Coronary artery (tissue), 2 donors: ENCODE results near the gene CGB8.
"Not testable (repeated sequence)": the region's sequence is repeated elsewhere in the genome, so short reads cannot be mapped to it uniquely, and the experiment has no call there.

ENCODE experiments used
- DNase-seq: peaks from one replicate; pipeline ENCODE4 v3.0.0-alpha.2; 2017; ENCODE audit warnings: low spot score
- H3K27ac ChIP-seq, 2 donors: fragments of 200-600 bp; sonication (generic); one replicate each; pipeline ENCODE4 v1.5.1; 2016 to 2019
- H3K4me3 ChIP-seq: fragments of 200-600 bp; sonication (generic); 2 replicates; pipeline ENCODE4 v1.5.1; 2016; ENCODE audit warnings: mild to moderate bottlenecking, moderate library complexity
- CTCF ChIP-seq: fragments of 200-600 bp; sonication (generic); IDR thresholded peaks from one replicate; pipeline ENCODE4 v1.5.1; 2019; ENCODE audit warnings: antibody characterized with exemption

The CGB8 gene

GRCh38 chr19:49024233-49024632 is 24.7 kb downstream of the CGB8 start, which contains the start of gene CGB3:
Gene CGB3 (minus strand): TSS chr19:49024333. CDS start chr19:49023971, 362 bp downstream.
- not testable (repeated sequence) for H3K4me3 ChIP-seq, DNase-seq, H3K27ac ChIP-seq

GRCh38 chr19:49022116-49022515 is 26.8 kb downstream of the CGB8 start:
- H3K4me3 ChIP-seq, result no peak overlapping the region
- TF ChIP-seq CTCF, result no peak
- H3K27ac ChIP-seq, result no peak overlapping the region
- no peak for DNase-seq

GRCh38 chr19:49020931-49021895 is 27.7 kb downstream of the CGB8 start:
- H3K4me3 ChIP-seq, result no peak overlapping the region
- no peak for DNase-seq
- no peak for TF ChIP-seq CTCF
- H3K27ac ChIP-seq, result no peak overlapping the region

GRCh38 chr19:49020342-49020741 is 28.6 kb downstream of the CGB8 start:
- Histone ChIP-seq H3K4me3 (no peak overlapping the region), H3K27ac (no peak overlapping the region)
- no peak for DNase-seq
- TF ChIP-seq CTCF, result no peak

- H3K4me3 ChIP-seq, result peak overlapping the region; percentile 71
- DNase-seq, result no peak
- TF ChIP-seq CTCF, result no peak
- H3K27ac ChIP-seq, result no peak overlapping the region
Observed at GRCh38 chr19:49019242-49019932, 29.5 kb downstream of the CGB8 start.

- not testable (repeated sequence) for H3K27ac ChIP-seq
- peak overlapping the region; percentile 71 for H3K4me3 ChIP-seq
Observed at GRCh38 chr19:49018388-49019241, 30.3 kb downstream of the CGB8 start.

GRCh38 chr19:49017666-49018351 is 31.1 kb downstream of the CGB8 start:
- Histone ChIP-seq H3K4me3 (peak overlapping the region; percentile 71), H3K27ac (no peak overlapping the region)
- no peak for TF ChIP-seq CTCF
- DNase-seq, result no peak

More at GRCh38 chr19:49018388-49019241, 30.3 kb downstream of the CGB8 start:
- not testable (repeated sequence) for DNase-seq
